Measurements from ENCODE around the gene TFCP2L1.

The TFCP2L1 gene

DNA sequence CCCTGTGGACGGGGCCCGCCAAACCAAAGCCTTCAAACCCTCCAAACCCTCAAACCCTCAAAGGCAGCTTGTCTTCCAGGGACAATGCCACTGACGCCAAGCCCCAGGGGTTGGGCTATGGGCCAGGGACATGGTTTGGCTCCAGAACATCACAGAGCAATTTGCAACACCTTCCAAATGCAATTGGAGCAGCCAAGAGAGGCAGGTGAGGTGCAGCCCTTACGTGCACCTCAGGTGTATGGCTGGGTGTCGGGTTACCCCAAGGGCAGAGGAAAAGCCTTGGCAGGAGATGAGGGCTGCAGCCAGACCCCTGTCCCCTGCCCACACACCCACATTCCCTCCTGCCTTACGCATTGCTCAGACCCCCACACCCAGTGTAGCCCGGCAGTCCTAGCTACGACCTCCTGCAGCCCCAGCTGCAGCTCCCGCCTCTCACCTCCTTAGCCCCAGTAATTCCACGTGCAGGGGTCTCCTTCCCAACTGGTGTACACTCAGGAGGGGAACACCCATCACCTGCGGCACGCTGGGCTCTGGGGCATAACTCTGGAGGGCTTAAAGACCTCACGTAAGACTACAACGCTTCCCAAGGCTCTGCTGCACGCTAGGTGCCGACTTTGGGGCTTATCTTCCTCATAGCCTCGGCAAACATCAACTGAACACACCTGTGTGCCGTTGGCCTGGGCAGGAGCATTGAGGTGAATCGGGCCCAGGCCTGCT lies 88.7 kb downstream of the TFCP2L1 start:
- H3K4me3 Mint-ChIP-seq, result no peak overlapping the region
- H3K36me3 Mint-ChIP-seq (ENCODE audit: low read depth), result no peaks in the 10 kb centered on the region
- H3K27me3 Mint-ChIP-seq (ENCODE audit: low read depth), result peaks cover 12% of the 10 kb centered on the region
- no peaks in the 10 kb centered on the region for H3K4me1 Mint-ChIP-seq
- H3K27ac Mint-ChIP-seq, result no peak overlapping the region
- TF ChIP-seq, protein P1, sequence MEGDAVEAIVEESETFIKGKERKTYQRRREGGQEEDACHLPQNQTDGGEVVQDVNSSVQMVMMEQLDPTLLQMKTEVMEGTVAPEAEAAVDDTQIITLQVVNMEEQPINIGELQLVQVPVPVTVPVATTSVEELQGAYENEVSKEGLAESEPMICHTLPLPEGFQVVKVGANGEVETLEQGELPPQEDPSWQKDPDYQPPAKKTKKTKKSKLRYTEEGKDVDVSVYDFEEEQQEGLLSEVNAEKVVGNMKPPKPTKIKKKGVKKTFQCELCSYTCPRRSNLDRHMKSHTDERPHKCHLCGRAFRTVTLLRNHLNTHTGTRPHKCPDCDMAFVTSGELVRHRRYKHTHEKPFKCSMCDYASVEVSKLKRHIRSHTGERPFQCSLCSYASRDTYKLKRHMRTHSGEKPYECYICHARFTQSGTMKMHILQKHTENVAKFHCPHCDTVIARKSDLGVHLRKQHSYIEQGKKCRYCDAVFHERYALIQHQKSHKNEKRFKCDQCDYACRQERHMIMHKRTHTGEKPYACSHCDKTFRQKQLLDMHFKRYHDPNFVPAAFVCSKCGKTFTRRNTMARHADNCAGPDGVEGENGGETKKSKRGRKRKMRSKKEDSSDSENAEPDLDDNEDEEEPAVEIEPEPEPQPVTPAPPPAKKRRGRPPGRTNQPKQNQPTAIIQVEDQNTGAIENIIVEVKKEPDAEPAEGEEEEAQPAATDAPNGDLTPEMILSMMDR (IDR thresholded peaks at IDR 0.05; ENCODE audit: unreplicated experiment in 3 of 3), result no peak
- H3K9me3 Mint-ChIP-seq, result no peaks in the 10 kb centered on the region

DNA sequence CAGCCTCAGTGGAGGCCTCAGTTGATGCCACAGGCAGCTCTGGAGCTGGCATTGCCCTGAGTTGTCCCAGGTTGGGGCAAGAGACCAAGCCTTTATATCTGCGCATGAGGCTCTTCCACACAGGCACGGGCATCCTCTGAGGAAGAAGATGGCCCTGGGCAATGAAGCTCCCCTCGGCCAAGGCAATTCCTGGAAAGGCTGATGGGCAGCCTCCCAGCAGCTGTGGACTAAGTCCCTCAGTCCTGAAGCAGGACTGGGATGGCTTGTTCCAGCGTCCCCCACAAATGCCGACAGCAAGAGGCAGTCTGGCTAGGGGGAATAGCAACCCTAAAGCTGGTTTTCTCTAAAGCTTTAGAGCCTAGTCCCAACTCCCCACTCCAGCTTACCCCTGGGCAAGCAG lies 90.0 kb downstream of the TFCP2L1 start:
- Mint-ChIP-seq H3K4me1 (no peaks in the 10 kb centered on the region), H3K9me3 (no peaks in the 10 kb centered on the region), H3K27ac (no peak overlapping the region), H3K4me3 (no peak overlapping the region), H3K27me3 (ENCODE audit: low read depth) (peaks cover 15% of the 10 kb centered on the region), H3K36me3 (ENCODE audit: low read depth) (no peaks in the 10 kb centered on the region)
- TF ChIP-seq, protein P1 (IDR thresholded peaks at IDR 0.05; ENCODE audit: unreplicated experiment in 3 of 3), result no peak

DNA sequence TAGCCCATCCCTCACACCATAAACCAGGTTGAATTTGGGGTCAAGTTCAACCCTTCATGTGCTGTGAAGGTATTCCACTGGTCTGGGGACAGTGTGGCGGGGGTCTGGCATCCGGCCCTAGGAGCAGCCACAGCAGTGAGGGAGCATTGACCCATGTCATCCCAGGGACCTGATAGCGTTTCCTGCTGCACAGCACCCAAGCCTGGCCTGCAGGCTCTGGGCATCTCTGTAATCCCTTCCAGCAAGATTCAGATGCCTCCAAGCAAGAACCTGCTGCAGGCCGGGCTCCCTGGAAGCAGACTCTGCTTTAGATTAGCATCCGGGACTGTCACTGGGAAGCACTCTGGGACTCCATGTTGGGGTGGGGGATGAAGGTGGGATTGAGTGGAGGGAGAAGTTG lies 90.4 kb downstream of the TFCP2L1 start:
- Mint-ChIP-seq H3K27ac (no peak overlapping the region), H3K4me3 (no peak overlapping the region), H3K9me3 (no peaks in the 10 kb centered on the region), H3K4me1 (no peaks in the 10 kb centered on the region), H3K36me3 (ENCODE audit: low read depth) (no peaks in the 10 kb centered on the region), H3K27me3 (ENCODE audit: low read depth) (peaks cover 14% of the 10 kb centered on the region)
- TF ChIP-seq, protein P1 (IDR thresholded peaks at IDR 0.05; ENCODE audit: unreplicated experiment in 3 of 3), result no peak

DNA sequence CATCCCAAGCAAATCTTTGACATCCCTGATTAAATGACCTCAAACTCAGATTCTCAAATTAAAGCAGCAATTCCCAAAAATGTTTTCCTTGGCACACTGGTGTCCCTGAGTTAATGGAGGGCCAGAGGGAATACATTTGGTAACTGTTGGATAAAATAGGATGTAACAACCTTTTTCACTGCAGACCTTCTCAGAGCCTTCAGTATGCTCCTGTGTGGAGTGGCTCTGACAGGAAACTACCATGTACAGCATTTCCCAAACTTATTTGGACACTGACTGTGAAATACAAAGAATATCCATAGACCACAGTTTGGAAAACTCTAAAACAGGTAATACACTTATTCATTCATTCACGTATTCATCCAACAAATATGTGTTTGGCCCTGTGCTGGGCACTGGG lies 91.8 kb downstream of the TFCP2L1 start:
- TF ChIP-seq, protein P1 (IDR thresholded peaks at IDR 0.05; ENCODE audit: unreplicated experiment in 3 of 3), result no peak
- no peaks in the 10 kb centered on the region for H3K9me3 Mint-ChIP-seq
- H3K36me3 Mint-ChIP-seq (ENCODE audit: low read depth), result no peaks in the 10 kb centered on the region
- H3K27ac Mint-ChIP-seq, result no peak overlapping the region
- no peak overlapping the region for H3K4me3 Mint-ChIP-seq
- H3K4me1 Mint-ChIP-seq, result peaks cover 4% of the 10 kb centered on the region
- H3K27me3 Mint-ChIP-seq (ENCODE audit: low read depth), result peaks cover 15% of the 10 kb centered on the region

DNA sequence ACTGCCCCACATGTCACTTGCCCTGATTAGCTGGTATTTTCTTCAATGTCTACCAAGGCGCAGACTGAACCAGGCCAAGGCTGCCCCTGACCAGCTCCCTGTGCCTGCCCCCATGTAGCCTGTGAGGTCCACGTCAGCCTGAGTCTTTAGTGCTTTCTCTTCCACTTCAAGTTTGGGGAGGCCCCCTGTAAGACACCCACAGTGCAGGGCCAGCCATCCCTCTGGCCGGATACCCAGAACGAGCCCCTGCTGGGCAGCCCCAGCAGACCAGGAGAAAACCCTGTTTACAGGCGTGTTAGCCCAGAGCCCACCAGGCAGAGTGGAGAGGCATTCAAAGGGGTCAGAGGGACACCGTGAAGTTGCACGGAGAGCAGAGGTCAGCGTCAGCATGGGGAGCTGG lies 92.4 kb downstream of the TFCP2L1 start:
- Mint-ChIP-seq H3K4me3 (no peak overlapping the region), H3K27me3 (ENCODE audit: low read depth) (peaks cover 18% of the 10 kb centered on the region), H3K36me3 (ENCODE audit: low read depth) (no peaks in the 10 kb centered on the region), H3K9me3 (no peaks in the 10 kb centered on the region), H3K27ac (no peak overlapping the region), H3K4me1 (peaks cover 4% of the 10 kb centered on the region)
- TF ChIP-seq, protein P1 (IDR thresholded peaks at IDR 0.05; ENCODE audit: unreplicated experiment in 3 of 3), result no peak

Data from nephron (organoid).